22Rv1 (cell line): Measurements from ENCODE around the gene NRXN3.

Source experiments
- CTCF ChIP-seq: fragments of 450-650 bp; IDR thresholded peaks from 2 replicates; pipeline ENCODE4 v1.5.1; 2017; ENCODE audit warnings: mild to moderate bottlenecking
- ZFX ChIP-seq: fragments of 450-650 bp; IDR thresholded peaks from 2 replicates; pipeline ENCODE4 v1.6.1; 2017; ENCODE audit warnings: antibody characterized with exemption, borderline replicate concordance

- no peak for TF ChIP-seq CTCF
- no peak for TF ChIP-seq ZFX
Measured at GRCh38 chr14:79209418-79209817, 1039.2 kb downstream of the NRXN3 start.
